Measurements from ENCODE around the gene BLNK.
"Not testable (repeated sequence)": the region's sequence is repeated elsewhere in the genome, so short reads cannot be mapped to it uniquely, and the experiment has no call there.

BLNK gene

DNA sequence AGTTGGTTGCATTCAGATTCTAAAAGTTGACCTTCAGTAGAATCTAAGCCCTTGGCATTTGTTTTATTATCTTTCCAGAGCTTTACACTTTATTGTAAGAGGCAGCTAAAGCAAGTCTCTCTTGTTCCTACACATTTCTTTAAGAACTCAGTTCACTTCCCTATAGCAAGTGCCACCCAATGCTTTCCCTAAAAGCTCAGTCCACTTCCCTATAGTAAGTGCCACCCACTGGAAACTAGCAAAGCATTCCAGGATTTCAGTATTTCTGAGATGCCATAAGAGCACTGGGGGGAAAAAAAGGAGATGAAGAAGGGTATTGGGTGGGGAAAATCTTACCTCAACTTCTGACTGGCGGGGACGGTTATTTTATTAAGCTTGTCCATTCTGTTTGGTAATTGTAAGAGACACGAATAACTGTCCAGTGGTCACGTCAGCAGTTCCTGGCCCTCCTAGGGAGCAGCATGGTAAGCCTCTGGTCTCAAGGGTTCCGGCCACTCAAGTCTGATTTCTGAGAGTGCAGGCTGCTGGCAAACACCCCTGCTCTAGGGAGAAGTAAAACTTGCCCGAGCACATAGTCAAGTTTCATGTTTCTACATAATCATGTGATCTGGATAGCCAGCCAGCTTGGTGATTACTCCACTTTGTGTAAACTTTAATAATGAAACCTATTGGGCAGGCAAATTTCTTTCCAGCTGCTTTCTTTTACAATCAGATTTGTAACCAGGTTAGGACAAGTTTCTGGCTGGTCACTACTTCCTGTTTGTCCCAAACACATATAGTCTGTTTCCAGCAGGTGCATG lies at the start of gene BLNK:
TSS of gene BLNK (minus strand) at position 554 of the 800 bp plus-strand sequence. CDS start at position 383, 171 bp downstream.
- DNase-seq: no peak

DNA sequence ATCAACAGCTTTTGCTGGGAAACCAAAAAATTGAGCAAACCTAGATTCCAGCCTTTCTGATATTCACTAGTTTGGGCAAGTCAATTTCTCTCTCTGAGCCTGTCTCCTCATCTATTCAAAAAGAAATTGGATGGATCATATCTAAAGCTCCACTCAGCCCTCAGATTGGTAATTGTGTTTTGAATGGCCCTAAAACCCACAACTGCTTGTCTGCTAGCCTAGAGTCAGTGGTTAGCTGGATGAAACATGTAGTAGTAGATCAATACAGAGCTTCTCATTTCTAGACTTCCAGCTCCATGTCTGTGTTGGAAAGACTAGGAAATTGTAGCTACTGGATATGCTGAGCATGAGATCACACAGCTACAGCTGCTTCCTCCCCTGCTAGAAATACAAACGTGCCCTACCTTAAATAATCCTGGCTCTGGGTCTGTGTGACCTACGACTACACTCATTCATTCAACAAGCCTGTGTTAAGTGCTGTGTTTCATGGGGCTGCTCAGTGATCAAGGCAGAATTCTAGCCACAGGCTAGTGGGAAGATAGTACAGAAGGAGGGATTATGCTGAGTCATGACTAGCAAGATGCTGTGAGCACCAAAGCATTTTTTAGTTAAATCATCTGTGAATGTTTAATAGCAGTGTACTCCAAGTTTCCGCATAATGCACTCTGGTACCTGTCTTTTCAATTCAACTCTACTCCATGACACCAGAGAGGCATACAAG lies 48.5 kb upstream of the BLNK start:
- no peak for DNase-seq

DNA sequence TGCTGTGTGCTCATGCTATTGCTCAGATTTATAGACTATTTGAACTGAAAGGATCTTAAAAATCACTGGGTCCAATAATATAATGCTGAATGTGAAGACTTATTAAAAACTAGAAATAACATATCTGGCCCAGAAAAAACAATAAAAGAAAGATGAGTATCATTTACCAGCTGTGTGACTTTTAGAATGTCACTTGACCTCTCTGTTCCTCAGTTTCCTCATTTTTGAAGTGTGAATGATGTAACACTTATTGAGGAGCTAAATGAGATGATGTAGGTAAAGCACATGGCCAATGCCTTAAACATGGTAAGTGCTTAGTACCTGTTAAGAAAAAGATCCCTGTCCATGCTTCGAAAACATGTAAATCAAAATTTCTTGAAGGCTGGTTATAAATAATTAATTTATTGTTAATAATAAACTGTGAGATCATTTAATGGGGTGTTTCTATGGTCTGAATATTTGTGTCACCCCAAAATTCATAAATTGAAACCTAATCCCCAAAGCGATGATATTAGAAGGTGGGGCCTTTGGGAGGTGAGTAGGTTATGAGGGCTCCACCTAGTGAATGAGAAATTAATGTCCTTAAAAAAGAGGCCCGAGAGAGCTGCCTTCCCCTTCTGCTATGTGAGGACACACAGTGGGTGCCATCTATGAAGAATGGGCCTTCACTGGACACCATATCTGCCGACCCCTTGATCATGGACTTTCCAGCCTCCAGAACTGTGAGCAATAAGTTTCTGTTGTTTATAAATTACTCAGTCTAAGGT lies 45.9 kb upstream of the BLNK start:
- DNase-seq: no peak

DNA sequence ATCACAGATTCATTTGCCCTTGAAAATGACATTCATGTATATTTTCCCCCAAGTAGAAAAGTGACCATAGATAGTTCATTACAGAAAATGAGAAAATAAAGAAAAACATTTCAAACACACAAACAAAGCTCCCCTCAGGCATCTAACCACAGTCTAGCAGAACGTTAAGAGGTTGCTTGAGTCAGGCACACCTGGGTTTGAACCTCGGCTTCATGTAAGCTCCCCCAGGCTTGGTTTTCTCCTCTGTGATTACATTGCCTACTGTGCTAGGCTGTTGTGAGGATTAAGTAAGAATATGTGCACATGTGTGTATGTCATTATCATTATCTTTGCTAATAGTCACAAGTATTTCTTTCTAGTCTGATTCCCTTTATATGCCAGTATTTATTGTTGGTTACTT lies 42.0 kb upstream of the BLNK start:
- DNase-seq: no peak

DNA sequence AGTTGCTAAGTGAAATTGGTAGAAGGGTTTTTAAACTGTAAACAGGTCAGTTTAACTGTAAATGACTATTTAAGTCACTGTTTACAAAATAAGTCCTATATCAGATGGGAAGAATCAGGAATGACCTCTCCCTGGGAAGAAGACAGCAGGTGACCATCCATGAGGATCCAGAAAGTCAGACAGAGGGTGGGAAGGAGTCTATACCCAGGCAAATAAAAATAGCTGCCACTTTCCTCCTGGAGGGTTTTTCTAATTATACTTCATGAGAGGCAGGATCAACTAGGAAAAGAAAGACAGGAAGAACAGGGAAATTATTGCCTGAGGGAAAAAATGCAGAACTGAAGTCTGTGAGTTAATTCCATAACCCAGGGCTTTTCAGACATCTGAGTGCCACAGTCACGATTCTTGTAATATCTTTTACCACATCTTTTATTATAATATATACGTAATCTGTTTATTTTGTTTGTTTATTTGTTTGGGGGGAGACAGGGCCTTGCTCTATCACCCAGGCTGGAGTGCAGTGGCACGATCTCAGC lies 39.9 kb upstream of the BLNK start:
- no peak for DNase-seq

DNA sequence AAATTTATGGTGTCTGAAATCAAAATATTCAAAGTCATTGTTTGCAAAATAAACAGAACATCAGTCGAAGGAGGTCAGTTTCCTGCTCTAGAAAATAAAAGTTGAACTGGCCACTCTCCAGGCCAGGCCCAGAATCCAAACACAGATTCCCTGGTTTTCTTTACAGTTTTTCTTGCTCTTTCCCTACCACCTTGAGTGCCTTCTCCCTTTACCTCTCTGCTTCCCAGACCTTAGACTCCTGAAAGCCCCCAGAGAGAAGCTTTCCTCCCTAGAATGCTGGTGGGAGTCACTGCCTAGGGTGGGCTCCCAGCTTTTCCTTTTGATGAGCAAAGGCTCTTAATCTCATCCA lies 38.9 kb upstream of the BLNK start:
- DNase-seq: no peak

DNA sequence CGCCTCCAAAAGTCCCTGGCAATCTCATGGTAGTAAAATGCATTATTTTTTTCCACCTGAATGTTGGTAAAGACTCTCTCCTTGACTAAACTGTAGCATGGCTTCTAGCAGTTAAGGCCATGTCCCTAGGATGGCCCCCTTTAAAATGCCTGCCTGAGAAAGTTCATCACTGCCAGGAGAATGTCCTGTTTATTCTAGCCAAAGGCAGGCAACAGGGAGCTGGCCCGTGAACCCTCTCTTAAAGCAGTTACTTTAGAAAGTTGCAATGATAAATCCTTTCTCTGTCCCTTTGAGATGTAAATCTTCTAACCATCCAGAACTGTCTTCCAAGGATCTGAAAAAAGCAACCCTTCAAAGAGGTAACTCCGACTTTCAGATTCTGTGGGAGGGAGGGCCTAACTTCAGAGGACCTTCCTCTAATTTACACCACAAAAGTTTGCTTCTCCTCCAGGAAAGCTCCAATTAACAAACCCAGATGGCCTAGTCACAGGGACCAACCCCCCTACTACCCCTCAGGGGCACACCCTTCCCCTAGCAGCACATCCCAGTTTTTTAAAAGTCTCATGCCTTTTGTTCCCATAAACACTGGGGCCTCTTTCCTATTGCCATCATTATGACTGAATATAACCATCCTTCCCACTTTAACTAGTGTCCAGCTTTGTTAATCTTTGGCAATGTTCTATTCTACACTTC lies 38.4 kb upstream of the BLNK start:
- no peak for DNase-seq

DNA sequence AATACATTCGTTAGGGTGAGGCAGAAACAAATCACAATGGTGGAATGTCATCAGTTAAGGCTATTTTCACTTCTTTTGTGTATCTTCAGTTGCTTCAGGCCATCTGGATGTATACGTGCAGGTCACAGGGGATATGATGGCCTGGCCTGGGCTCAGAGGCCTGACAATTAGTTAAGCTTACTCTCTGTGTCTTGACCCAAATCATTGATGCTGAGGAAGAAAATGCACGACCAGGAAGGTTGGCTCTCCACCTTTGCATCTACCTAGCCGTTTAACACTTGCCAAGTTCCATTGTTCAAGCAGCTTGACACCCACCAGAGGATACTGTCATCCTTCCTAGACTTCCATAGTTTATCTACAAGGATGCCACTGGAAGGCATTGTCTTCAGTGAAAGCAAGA lies 37.5 kb upstream of the BLNK start:
- DNase-seq: not testable (repeated sequence)

DNA sequence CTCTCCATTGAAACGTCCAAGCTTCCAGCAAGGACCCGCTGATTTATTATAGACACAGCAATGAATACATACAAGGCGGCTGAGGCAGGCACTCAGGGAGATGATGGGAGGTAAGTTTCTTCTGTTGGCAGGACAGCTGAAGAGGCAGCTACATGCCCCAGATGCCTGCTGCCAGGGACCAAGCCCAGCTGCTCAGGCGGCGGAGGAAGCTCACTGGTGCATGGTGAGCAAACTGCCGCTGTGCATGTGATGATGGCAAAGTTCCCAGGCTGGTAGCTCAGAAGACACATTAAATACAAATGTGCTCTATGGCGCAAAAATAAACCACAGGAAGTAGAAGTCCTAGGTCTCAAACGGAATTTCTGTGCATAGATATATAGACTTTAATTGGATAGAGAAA lies 35.1 kb upstream of the BLNK start:
- DNase-seq: no peak

DNA sequence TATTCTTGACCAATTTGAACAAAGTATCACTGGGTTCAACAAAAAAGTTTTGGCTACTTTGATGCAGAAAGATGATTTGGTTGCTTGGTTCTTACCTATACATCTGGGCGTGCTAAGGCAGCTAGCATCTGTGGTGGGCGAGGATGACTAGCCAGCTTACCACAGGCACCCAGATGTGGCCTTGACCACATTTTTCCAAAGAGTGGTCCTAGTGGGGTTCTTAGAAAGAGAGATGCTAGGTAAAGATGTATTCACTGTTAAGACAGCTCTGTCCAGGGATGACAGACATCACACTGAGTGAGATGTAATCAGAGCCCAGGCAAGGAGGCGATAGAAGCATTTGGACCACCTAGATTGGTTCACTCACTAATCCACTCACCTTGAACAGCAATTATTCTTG lies 33.6 kb upstream of the BLNK start:
- no peak for DNase-seq

DNA sequence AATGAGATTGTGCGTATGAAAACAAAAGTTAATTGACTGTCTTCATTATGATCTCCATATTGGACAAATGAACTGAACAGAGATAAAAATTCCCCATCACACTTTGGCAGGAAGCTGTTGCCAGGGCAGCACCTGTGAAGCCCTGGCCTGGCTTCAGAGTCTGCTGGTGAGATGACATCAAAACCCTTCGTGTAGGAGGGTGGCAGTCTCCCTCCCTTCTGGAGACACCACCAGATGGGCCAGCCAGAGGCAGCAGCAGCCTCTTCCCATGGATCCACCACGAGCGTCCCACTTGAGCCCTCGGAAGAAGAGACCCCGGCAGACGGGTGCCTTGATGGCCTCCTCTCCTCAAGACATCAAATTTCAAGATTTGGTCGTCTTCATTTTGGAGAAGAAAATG lies 32.9 kb upstream of the BLNK start, which contains the start of gene DNTT:
TSS of gene DNTT (plus strand) at position 205 of the 400 bp plus-strand sequence. CDS start at position 269, 64 bp downstream.
- DNase-seq: no peak

DNA sequence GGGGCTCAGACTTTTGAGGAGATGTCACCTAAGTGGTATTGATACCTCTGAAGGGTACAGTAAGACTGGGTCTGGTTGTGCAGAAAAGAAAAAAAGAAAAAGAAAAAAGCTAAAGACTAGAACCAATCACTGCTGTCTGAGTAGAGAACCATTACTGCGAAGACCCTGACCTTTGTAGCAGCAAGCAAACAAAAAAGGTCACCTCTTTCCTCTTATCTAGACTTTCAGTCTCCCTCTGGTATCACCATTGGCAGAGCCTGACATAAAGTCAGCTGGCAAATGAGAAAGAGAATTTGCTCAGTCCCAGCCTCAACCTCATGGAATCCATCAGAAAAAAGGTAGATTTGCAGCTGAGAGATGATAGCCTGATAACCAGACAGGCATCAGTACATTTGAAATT lies 30.2 kb upstream of the BLNK start:
- no peak for DNase-seq

DNA sequence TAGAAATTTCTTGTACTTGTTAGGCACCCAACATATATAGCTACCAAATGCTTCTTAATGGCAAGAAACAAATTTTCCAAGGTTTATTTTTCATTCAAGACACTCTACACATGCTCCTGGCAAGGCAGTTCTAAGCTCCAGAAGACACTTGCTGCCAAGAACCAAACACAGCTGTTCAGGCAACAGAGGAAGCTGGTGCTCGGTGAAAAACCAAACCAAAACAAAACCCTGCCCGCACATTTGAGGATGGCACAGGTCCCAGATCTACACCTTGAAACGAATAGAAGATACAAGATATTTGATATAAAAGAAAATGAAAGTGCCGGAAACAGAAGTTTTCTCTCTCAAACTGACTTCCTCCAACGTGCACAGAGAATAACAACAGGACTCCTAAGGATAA lies 28.0 kb upstream of the BLNK start:
- no peak for DNase-seq

DNA sequence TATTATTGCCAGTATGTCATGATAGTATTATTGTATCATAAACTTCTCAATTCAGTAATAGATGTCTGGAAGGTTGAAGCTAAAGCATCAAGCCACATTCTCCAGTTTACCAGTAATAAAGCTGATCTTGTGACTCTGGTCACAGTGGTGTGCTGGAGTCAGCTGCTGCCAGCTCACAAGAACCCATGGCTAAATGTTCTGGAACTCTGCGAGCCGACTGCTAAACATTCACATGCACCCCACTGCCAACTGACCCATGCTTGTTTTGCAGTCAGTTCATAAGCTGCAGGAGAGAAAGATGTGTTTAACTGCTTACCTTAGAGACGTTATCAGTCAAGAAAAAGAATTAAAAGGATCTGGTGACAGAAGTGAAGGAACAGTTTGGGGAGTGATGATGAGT lies 27.0 kb upstream of the BLNK start:
- DNase-seq: no peak

DNA sequence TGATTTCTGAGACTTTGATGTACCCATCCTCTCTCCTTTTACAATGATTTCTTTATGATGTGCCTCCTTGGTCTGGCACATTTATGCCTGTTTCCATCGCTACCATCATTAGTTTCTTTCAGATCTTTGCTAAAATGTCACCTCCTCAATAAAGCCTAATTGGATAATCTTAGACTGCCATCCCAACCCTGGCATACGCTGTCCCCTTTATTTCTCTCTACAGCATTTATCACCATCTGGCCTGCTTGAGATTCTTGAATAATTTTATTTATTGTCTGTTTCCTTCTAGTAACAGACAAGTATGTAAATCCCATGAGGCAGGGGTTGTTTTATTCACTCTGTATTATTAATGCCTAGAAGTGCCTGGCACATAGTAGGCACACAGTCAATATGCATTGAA lies 26.1 kb upstream of the BLNK start:
- no peak for DNase-seq

DNA sequence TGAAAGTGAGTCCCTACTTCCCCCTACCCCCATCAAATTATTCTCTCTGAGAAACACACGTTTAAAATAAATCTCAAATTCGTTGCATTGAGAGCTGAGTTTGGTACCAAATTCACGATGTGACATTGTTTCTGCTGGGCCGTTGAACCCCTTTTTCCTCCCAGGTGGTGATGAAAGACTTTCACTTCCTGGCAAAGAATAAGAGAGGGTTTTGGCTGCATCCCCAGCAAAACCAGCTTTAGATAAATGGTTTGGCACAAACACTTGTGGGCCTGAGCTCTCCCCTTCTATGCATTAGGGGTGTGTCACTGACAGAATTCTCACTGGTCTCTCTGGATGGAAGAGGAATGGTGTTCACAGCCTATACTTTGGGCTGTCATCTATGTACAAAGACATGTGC lies 24.1 kb upstream of the BLNK start:
- no peak for DNase-seq

DNA sequence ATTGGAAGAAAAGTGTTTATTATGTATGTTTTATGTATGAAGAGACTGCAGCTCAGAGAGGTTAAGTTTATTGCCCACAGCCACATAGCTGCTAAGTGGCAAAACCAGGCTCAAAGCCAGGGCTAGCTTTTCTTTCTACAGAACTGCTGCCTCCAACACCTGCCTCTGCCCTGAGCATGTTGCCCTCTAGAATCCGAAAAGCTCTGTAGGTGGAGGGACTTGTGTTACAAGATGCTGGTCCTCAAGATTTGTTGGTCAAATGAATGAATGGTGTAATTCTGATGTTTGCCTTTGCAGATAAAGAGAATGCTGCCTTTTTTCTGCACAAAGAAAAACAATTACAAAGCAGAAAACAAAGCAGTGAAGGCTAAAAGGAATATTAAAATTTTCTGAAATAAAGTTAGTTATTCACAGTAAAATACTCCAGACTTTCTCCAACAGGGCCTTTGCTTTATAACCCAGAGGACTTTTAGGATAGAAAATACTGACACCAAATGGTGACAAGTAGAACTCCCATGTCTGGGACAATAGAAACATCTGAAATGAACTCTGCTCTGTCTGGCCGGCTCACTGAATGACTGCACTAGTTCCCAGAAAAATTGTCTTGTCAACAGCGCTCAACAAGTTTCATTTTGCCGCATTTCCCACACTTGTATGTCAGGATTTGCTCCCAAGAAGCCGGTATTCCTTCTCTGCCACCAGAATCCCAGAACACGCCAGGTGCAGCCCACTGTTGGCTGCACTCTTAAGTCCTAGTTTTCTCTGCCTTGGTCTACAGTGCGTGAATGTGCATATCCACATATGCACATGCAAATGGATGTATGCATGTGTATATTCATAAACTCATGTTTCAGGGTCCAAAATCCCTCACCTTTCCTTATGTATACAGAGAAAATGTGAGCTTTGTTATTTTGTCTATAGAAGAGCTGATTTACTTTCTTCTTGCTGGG lies 21.9 kb upstream of the BLNK start:
- DNase-seq: no peak

DNA sequence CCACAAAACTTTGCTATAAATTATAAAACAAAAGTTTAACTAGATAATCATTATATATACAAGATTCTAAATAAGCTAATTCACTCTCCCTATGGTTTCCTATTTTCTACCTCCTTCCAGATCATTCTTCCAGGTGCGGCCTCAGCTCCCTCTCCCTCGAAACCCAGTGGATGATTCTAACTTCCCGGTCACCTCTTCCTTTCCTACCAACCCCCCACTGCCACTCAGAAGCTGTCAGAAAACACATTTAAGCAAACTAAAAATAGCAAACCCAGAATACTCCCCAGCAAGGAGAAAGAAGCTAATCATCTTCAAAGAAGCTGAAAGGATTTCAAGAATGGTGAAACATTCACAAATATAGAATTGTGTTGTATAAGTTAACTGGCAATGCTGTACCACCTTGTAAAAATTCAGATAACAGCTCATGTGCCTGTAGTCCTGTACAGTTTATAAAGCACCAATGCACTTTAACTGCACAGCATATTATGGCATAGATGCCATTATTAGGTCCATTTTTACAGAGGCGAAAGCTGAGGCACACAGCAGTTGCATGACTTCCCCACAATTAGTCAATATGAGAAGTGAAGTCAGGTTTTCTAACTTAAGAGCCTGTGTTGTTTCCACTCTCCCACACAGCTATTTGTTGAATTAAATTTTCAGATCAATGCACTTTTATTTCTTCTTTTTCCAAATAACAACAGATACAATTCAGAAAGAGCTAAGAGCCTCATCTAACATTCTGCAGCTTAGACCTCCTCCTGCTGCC lies 19.2 kb upstream of the BLNK start:
- no peak for DNase-seq

DNA sequence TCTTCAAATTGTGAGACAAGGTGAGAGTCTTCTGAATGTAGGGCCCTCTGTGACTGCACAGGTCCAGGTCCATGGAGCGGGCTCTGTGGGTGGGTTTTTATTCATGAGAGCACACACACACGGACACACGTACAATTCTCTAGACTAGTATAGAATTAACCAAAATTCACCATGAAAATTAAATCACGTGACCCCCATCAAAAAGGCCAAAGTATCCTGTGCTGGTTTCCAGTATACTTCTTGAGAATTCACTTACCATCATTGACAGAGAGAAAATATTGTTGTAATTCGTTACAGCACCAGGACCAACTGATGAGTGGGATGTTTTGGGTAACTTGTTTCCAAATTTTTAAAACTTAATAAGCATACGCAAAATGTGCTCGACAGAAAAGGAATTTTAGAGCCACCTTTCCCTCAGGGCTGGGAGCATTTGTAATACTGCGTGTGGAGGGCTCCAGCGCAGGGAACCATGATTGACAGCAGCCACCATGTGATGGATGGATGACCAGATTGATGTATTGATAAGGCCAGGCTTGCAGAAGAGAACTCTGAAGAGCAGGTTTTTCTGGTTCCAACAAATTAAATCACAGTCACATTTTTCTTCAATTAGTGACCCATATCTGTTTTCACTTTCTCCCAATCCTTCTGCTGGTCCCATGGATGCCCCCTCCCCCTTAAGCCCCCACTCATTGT lies 18.0 kb upstream of the BLNK start:
- DNase-seq: no peak

DNA sequence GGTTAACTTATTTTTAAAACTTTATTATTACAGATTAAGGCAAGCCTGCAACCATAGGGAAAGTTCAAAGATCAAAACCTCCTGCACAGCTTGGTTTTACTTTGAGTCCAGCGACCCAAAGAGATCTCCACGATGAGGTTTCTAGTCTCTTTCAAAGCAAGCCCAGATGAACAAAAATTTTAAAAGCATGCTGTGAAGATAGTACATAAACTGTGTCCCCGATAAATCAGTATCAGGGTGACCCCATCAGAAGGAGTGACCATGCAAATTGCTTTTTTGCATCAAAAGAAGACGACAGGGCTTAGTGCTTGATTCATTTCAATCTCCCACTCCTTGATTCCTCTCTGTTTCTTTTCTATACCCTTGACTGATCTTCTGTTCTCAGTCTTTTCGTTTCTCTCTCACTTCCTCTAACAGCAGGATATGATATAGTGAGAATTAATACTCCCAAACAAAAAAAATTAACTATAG lies 16.8 kb upstream of the BLNK start:
- no peak for DNase-seq

All from stimulated activated CD4-positive, alpha-beta T cell treated with anti-CD3 and anti-CD28 coated beads, Interleukin-1b, Interleukin-23, amount 100 ng/mL, for 48 hours (primary cell).